Measurements from ENCODE around the gene ZNF132. TPM values are rescaled to one million over a fixed set of nuclear protein-coding genes. Genes with fewer than 3 reads are reported as not detected.

Gene ZNF132
- total RNA-seq, 4 donors from 2014 or later: 2.2 to 4.5 (median 2.8) TPM

- WGBS, 2 donors: 71 to 84% methylated on average over 4 of the region's 4 CpGs
- no peak for DNase-seq (ENCODE audit: low spot score in 2 of 2)
- no peak overlapping the region for H3K4me3 ChIP-seq (ENCODE audit: low read depth, poor library complexity, severe bottlenecking)
- TF ChIP-seq CTCF (IDR thresholded peaks at IDR 0.05) (no peak), POLR2A (IDR thresholded peaks at IDR 0.05) (no peak)
- intact Hi-C loops (cut with DNase I; ENCODE audit: low total_unique reads): no loop called here
Observed at GRCh38 chr19:58398087-58398486, 41.9 kb downstream of the ZNF132 start.

GRCh38 chr19:58397533-58398037 is 42.4 kb downstream of the ZNF132 start:
- intact Hi-C loops (cut with DNase I; ENCODE audit: low total_unique reads): no loop called here
- WGBS, 2 donors: 71 to 76% methylated on average over 7 of the region's 7 CpGs
- H3K4me3 ChIP-seq (ENCODE audit: low read depth, poor library complexity, severe bottlenecking): no peak overlapping the region
- TF ChIP-seq CTCF (IDR thresholded peaks at IDR 0.05): no peak
- TF ChIP-seq POLR2A (IDR thresholded peaks at IDR 0.05): no peak
- no peak for DNase-seq (ENCODE audit: low spot score in 2 of 2)

GRCh38 chr19:58396691-58397532 is 43.0 kb downstream of the ZNF132 start:
- TF ChIP-seq POLR2A (IDR thresholded peaks at IDR 0.05): no peak
- TF ChIP-seq CTCF (IDR thresholded peaks at IDR 0.05): no peak
- H3K4me3 ChIP-seq (ENCODE audit: low read depth, poor library complexity, severe bottlenecking): no peak overlapping the region
- DNase-seq (ENCODE audit: low spot score in 2 of 2): no peak
- intact Hi-C loops (cut with DNase I; ENCODE audit: low total_unique reads): no loop called here
- 46 to 55% methylated on average over 28 to 34 of the region's 58 CpGs for whole genome bisulfite sequencing, 2 donors

- WGBS, 2 donors: 9 to 10% methylated on average over 15 to 20 of the region's 75 CpGs
- DNase-seq (ENCODE audit: low spot score in 2 of 2): no peak
- no peak for TF ChIP-seq POLR2A (IDR thresholded peaks at IDR 0.05)
- no peak for TF ChIP-seq CTCF (IDR thresholded peaks at IDR 0.05)
- H3K4me3 ChIP-seq (ENCODE audit: low read depth, poor library complexity, severe bottlenecking): no peak overlapping the region
- intact Hi-C loops (cut with DNase I; ENCODE audit: low total_unique reads): no loop called here
Observed at GRCh38 chr19:58395979-58396627, 43.9 kb downstream of the ZNF132 start.

- intact Hi-C loops (cut with DNase I; ENCODE audit: low total_unique reads): no loop called here
- WGBS, 2 donors: 23 to 27% methylated on average over 16 to 20 of the region's 21 CpGs
- no peak for TF ChIP-seq POLR2A (IDR thresholded peaks at IDR 0.05)
- TF ChIP-seq CTCF (IDR thresholded peaks at IDR 0.05): no peak
- no peak within 1 kb of the TSS for H3K4me3 ChIP-seq (ENCODE audit: low read depth, poor library complexity, severe bottlenecking)
- no peak for DNase-seq (ENCODE audit: low spot score in 2 of 2)
Observed at GRCh38 chr19:58395220-58395978, 44.6 kb downstream of the ZNF132 start, which contains the start of gene RNF225. TSS of gene RNF225 (plus strand) at chr19:58395656. CDS start at chr19:58396090, 434 bp downstream.
